GM21576 (cell line): Measurements from ENCODE around the gene CAMK4.

Experiments used
- ATAC-seq: cut with Tn5 transposase; IDR thresholded peaks from one replicate; pipeline ENCODE4 v1.9.1; 2021; ENCODE audit warnings: mild to moderate bottlenecking, moderate library complexity; ENCODE audit not compliant: unreplicated experiment

Gene CAMK4

GRCh38 chr5:111228520-111229220 lies 4.5 kb downstream of the CAMK4 start:
- ATAC-seq = no peak

- peak; percentile 25 for ATAC-seq
Measured at GRCh38 chr5:111229221-111229835, 5.1 kb downstream of the CAMK4 start.

- peak; percentile 27 for ATAC-seq
Measured at GRCh38 chr5:111229871-111230810, 6.0 kb downstream of the CAMK4 start.

- ATAC-seq = no peak
Measured at GRCh38 chr5:111231119-111231518, 6.9 kb downstream of the CAMK4 start.

- ATAC-seq = no peak
Measured at GRCh38 chr5:111232311-111233051, 8.3 kb downstream of the CAMK4 start.

GRCh38 chr5:111233052-111233374 lies 8.8 kb downstream of the CAMK4 start:
- ATAC-seq = no peak

GRCh38 chr5:111234125-111234524 lies 9.9 kb downstream of the CAMK4 start:
- no peak for ATAC-seq

GRCh38 chr5:111235635-111236034 lies 11.5 kb downstream of the CAMK4 start:
- no peak for ATAC-seq

GRCh38 chr5:111236348-111236747 lies 12.2 kb downstream of the CAMK4 start:
- ATAC-seq = no peak

GRCh38 chr5:111236995-111237394 lies 12.8 kb downstream of the CAMK4 start:
- no peak for ATAC-seq

- no peak for ATAC-seq
Measured at GRCh38 chr5:111237470-111237869, 13.3 kb downstream of the CAMK4 start.

- no peak for ATAC-seq
Measured at GRCh38 chr5:111238431-111239225, 14.4 kb downstream of the CAMK4 start.

GRCh38 chr5:111241696-111242095 lies 17.5 kb downstream of the CAMK4 start:
- ATAC-seq = no peak

GRCh38 chr5:111242606-111243005 lies 18.4 kb downstream of the CAMK4 start:
- no peak for ATAC-seq

GRCh38 chr5:111243318-111243717 lies 19.1 kb downstream of the CAMK4 start:
- no peak for ATAC-seq

- ATAC-seq = no peak
Measured at GRCh38 chr5:111245654-111246053, 21.5 kb downstream of the CAMK4 start.

- ATAC-seq = no peak
Measured at GRCh38 chr5:111246459-111246858, 22.3 kb downstream of the CAMK4 start.

- no peak for ATAC-seq
Measured at GRCh38 chr5:111248571-111248970, 24.4 kb downstream of the CAMK4 start.

GRCh38 chr5:111251921-111252320 lies 27.7 kb downstream of the CAMK4 start:
- no peak for ATAC-seq
